Bone marrow (tissue), 2 donors: ENCODE results near the gene SLBP.

Experiments used
- DNase-seq, 2 donors: peaks; one replicate each; lab custom pipeline; 2025; lab: John Stamatoyannopoulos, UW

Gene SLBP

DNA sequence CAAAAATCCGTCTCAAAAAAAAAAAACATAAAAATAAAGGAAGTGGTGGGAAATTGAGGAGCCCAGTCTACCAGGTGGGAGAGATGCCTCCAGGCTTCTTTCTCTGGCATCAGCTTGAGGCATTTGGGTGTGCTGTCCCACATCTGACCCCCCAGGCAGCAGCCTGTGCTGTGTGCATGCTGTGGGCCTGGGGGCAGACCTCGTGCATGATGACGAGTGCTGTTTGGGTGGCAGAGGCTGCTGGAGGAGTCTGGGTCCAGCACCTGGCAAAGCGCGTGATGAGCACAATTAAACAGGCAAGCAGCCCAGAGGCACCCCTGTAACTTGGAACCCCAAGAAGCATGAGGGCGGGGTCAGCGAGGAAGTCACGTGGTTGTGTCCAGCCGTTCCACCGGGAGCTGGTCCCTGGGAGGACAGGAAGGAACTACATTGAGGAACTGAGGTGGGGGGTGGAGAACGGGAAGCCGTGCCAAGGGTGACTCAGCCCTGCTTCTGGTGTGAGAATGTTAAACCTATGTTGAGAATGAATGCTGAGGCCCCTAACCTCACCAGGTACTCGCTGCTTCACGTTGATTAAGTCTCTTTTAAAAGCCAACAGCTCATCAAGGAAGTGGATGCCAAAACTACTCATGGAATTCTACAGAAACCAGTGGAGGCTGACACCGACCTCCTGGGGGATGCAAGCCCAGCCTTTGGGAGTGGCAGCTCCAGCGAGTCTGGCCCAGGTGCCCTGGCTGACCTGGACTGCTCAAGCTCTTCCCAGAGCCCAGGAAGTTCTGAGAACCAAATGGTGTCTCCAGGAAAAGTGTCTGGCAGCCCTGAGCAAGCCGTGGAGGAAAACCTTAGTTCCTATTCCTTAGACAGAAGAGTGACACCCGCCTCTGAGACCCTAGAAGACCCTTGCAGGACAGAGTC is 15.3 kb upstream of the SLBP start:
- peak in 1 of 2 donors; percentile 90 for DNase-seq

DNA sequence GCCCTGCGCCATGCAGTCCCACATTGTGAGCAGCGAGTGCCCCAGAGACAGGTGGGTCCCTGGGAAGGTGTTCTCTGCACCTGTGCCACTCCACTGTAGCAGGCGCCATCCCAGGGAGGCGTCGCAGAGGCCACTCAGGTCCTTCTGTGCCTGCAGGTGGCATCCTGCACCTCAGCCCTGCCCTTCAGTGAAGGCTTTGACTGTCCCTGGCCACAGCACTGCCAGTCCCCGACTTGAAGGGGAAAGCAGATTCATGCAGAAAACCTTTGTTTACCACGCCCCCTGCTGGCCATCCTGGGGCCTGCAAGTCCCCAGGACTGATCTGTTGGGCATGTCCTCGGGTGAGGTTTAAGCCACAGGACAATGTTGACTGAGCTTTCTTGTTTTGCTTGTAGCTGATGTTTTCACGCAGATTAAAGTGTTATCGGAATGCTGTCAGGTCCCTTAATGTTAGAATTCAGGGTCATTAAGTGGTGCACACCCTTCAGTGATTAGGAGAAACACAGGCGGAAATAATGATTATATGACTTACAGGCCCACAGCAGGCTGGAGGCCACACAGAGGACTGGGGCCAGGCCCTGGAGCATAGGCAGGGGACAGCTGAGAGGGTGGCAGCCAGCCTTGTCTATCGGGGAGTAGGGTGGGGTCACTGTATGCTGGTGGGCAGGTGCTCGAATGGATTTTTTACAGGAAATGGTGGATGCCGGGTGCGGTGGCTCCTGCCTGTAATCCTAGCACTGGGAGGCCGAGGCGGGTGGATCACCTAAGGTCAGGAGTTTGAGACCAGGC is 14.2 kb upstream of the SLBP start:
- DNase-seq = peak; percentile 64 to 73

DNA sequence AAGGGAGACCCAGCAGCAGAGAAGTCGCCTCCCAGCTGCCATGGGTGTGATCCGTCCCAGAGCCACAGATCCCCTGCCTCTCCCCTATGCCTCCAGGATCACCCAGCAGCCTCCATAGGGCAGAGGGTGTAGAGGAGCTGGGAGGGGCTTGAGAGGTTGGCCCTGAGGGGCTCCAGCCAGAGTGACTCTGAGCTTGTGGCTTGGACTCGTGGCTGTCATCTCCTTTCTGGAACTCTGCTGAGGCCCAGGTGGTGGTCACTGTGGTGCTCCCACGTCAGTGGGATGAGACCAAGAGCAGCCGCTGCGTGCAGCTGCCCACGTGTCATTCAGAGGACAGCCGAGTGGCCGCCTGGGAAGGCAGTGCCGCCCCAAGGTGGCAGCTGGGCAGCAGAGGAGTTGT is 13.4 kb upstream of the SLBP start:
- no peak for DNase-seq

DNA sequence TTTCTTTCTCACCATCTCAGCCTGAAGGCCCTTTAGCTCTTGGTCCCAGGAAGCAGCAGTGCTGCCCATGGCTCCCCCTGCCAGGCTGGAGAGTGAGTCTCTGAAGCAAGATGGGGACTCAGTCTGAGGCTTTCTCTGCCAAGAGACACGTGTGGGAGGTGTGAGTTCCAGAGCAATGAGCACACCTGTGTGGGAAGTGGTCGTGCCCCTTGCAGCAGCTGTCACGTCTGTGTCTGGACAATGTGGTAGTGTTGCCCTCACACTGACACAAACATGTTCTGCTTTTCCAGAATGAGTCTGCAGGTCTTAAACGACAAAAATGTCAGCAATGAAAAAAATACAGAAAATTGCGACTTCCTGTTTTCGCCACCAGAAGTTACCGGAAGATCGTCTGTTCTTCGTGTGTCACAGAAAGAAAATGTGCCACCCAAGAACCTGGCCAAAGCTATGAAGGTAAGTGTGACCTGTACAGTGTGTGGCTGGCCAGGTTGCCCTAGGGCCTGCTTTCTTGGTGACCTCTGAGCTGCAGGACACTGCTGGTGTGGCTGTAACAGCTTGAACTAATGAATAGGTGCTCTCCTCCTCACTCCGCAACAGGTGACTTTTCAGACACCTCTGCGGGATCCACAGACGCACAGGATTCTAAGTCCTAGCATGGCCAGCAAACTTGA is 11.1 kb upstream of the SLBP start:
- peak; percentile 30 to 68 for DNase-seq

DNA sequence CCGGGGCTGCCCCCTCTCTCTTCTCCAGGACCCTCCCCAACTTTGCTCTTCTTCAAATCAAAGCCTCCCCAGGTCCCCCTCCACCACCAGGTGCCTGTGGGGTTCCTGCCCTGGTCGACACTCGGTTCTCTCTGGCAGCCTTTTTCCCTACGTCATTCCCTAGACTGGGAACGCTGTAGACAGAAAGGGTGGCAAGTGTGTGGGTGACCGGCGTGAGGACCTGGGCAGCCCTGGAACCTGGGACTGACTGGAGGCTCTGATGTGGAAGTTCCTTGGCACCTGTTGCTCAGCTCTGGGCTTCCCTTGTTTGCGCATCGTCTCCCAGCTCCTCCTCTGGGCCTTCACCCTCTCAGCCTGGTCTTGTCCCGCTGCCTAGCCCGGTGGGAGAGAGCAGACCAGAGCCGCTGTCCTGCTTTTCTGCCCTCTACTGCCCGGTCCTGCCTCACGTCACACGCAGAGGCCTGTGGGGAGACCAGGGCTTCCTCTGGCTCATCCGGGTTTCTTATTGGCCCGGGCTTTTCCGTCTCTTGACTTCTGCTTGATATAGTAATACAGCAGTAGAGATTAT is 10.5 kb upstream of the SLBP start:
- DNase-seq = no peak

DNA sequence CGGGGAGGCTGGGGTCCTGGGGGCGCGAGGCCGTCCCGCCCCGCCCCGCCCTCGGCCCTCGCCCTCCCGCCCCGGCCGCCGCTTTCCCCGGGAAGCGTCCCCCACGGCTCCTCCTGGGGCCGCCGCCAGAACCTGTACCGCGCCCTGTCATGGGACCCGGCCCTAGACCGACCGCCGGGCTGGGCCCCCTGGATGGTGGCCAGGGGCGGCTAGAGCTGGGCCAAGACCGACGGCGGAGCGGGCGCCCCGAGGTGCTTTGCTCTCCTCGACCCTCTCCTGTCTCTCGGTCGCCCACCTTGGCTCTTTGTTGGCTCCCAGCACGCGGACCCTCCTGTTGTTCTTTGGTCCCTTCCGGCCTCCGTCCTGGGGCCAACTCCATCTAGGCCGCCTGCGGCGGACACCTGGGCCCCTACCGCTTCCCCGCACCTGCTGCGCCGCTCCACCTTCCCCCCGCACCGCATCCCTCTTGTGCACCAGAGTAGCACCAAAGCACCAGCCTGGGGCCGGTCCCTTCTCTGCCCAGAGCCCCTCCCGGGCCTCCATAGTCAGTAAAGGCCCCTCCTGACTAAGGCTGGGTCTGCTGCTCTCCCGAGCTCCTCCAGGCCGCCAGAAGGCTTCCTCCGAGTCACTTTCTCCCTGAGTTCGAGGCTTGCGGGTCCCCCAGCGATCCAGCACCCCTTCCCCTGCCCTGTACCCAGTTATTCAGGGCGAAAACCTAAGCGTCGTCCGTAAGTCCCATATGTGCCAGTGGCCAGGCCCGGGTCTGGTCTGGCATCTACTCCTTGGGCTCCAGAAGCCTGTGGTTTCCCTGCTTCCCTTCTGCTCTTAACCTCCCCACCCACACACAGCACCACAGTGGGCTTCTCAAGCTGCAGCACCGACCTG is 9.8 kb upstream of the SLBP start:
- DNase-seq = no peak

DNA sequence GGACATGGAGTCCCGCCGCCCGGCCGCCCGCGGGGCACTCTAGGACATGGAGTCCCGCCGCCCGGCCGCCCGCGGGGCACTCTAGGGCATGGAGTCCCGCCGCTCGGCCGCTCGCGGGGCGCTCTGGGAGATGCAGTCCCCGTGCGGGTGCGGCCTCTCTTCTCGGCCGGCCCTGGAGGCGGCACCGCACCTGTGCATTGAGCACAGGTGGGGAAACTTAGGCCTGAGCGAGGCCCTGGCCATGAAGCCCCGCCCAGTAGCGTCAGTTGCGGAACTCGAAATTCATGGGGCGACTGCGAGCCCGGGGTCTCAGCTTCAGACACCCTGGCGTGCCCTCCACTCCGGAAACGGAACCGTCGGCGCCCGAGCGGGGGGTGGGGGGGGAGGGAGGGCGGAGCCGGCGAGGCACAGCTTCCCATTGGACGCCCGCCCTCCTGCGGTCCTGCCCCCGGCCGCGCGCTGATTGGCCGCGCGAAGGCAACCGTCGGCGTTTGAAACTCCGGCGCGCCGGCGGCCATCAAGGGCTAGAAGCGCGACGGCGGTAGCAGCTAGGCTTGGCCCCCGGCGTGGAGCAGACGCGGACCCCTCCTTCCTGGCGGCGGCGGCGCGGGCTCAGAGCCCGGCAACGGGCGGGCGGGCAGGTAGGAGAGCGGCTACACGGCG is 9.0 kb upstream of the SLBP start, which contains the start of the genes TACC3 and TMEM129:
TSS of gene TACC3 (plus strand) at position 519 of the 663 bp plus-strand sequence. CDS start 1,901 bp downstream, outside the sequence.
TSS of gene TMEM129 (minus strand) at position 321 of the 663 bp plus-strand sequence. CDS start 486 bp downstream, outside the sequence.
- peak; percentile 83 to 86 for DNase-seq

DNA sequence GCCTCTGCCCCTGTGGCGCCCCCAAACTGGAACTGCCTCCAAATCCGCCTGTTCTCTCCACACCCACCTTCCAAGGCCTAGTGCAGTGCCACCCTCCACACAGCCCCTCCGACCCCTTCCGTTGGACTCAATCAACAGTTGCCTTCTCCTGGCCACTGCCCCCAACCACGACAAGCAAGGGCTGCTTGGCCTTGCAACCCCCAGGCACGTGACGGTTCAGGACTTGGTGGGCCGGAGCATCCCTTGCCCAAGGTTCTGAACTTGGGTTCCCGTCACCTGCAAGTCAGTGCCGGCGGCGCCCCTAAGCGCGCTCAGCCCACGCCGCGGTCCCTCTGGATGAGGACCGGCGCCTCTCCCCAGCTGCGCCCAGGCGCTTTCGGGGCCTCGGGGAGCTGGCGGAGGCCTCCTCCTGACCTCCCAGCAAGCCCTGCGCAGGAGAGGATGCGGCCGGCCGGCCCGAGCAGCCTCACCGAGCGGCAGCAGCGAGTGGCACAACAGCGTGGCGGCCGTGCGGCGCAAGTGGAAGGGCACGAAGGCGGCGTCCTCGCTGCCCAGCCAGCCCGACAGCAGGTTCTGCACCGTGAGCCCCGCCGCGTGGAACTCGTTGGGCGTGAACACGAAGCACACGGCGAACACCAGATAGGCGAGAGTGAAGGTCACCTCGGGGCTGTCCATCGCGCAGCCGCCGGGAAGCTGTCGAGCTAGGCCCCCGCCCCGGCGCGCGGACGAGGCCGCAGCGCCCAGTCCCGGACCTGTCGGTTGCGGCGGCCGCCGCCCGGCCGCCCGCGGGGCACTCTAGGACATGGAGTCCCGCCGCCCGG is 8.3 kb upstream of the SLBP start:
- peak in 1 of 2 donors; percentile 16 for DNase-seq

DNA sequence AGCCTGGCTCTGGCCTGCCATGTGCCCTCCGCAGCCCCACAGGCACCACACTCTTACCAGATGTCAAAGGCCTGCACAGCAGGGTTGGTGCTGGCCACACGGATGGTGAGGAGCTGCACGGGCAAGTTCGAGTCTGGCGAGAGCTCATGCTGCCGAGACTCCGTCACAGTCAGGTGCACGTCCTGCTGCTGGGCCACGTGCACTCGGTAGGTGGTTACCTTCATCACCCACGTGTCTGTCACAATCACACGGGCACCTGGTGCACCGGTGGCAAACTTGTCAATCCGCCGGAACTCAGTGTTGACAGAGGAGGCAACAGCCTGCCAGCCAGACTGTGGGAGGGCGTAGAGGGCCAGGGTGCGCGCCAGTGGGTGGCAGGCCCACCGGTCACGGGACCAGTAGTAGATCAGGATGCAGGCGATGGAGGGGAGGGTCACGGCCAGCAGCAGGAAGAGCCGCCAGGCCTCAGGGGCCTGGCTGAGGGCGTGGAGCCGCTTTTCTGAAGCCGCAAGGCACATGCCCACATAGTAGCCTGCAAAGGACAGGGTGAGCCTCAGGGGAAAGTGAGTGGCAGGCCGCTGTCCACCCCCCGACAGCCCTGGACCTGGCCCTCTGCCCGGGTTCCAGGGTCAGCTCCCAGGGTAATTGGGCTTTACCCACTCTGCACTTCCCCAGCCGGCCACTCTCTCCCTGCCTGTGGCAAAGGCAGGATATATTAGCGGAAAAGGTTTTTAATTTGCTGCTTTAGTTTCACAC is 6.2 kb upstream of the SLBP start:
- DNase-seq = no peak

DNA sequence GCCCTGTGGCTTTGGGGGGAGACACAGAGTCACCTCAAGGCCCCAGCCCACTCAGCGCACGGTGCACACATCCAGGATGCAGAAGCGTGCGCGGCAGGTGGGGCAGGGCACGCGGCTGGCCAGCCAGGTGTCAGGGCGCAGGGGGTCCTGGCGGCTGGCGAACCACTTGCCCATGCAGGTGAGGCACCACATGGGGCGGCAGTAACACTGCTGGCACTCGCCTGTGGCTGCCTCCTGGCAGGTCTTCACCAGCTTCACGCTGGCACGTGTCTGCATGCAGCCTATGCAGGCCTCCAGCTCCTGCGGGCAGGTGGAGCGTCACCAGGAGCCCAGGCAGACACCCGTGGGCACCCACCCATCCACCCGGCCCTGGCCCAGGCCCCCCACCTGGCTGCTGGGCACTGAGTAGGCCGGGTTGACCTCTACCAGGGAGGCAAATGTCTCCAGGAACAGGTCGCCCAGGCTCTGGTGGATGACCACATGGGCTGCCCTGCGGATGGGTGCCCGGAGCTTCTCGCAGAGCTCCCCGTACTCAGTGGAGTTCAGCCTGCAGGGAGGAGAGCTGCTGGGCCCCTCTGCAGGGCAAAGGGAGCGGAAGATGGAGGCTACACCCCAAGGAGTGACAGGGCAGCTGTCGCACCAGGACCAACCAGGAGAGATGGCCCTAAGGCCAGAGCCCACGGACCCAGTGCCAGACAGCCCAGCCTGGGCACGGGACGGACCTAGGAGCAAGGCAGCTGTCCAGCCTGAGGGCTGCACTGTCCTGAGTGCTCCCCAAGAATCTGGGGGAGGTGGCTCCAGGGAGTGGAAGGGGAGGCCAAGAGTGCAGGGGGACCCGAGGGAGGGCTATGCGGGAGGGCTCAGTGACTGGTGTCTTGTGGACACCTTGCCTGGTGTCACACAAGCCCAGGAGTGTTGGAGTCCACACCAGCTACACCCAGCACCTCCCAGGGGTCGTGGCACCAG is 5.3 kb upstream of the SLBP start:
- no peak for DNase-seq

DNA sequence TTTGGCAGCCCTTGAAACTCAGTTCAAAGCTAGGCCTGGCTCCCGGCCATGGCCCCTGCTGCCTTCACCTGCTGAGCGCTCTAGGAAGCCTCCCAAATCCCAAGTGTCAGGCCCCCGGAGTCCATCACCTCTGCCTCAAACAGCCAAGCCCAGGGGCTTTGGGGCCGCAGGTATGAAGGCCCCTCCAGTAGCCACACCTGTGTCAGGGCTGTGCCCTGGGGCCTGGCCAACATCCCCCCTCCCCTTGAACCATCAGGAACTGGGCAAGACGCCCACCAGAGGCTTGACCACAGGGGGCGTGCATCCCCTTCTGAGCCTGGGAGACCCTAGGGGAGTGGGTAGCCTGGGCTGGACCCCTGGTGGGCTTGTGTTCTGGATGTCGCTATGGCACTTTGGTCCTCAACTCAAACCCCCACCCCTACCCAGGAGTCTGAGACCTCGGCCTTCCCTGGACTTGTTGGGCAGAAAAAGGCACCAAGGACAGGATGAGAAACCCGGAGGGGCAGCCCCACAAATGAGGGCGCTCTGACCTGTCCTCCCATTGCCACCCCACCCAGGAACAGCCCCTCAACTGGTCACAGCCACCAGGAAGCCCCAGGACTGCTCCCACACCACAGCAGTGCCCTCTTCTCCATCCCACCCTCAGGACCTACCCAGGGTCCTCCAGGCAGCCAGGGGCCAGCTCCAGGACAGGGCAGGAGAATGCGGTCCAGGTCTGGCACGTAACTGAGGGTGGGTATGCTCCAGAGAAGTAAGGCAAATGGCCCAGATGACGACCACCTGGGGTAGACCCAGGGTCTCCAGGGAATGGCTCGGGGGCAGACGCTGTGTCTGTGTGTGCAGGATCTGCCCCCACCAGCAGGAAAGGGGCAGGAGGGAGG is 4.2 kb upstream of the SLBP start:
- no peak for DNase-seq

DNA sequence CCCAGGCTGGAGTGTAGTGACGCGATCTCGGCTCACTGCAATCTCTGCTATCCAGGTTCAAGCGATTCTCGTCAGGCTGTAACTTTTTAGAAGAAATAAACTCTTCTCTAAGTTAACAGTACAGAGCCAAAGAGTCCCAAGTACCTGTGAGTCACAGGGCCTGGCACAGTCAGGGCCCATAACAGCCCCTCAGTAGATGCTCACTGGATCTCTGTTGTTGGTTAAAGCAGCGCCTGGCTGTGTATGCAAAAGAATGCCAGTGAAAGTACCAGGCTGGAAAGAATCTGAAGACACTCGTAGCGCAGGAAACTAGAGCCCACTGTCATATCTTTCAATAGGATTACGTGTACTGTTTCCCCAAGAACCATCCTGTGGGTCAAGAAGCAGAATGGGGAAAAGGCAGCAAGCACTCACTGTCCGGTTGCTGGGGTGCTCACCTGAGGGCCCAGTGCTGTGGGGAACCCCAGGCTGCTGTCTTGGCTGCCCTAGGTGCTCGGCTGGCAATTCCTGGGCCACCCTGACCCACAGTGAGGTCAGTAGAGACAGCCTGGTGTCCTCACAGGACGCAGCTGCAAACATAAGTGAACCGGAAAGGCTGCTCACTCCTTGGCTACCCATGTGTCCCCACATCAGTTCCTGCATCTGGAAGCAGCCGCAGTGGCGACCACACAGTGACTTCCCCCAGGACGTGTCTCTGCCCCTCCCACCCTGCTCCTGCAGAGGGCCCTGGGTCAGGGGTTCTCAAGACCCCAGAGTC is 3.1 kb upstream of the SLBP start:
- DNase-seq = peak in 1 of 2 donors; percentile 52

DNA sequence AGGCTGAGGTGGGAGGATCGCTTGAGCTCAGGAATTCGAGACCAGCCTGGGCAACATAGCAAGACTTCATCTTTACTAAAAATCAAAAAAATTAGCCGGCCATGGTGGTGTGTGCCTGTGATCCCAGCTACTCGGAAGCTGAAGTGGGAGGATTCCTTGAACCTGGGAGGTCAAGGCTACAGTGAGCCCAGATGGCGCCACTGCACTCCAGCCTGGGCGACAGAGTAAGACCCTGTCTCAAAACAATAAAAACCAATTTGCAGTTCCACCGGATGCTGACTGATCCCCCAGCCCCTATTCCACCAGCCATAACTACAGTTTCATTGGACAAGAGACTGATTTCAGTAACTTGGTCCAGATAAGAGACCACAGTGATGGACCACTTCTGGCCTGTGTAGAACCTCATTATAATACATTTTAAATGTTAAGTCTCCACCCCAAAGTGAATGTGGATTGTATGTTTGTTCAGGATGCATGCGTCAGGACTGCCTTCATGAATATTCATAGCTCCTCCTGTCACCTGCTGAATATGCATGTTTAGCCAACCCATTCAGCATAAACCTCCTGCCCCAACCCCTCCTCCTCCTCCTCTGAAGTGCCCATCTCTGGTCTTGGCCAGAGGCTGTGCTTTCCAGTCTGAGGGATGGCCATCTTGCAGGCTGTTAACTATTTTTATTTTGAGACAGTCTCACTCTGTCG is 2.3 kb upstream of the SLBP start:
- DNase-seq = no peak

DNA sequence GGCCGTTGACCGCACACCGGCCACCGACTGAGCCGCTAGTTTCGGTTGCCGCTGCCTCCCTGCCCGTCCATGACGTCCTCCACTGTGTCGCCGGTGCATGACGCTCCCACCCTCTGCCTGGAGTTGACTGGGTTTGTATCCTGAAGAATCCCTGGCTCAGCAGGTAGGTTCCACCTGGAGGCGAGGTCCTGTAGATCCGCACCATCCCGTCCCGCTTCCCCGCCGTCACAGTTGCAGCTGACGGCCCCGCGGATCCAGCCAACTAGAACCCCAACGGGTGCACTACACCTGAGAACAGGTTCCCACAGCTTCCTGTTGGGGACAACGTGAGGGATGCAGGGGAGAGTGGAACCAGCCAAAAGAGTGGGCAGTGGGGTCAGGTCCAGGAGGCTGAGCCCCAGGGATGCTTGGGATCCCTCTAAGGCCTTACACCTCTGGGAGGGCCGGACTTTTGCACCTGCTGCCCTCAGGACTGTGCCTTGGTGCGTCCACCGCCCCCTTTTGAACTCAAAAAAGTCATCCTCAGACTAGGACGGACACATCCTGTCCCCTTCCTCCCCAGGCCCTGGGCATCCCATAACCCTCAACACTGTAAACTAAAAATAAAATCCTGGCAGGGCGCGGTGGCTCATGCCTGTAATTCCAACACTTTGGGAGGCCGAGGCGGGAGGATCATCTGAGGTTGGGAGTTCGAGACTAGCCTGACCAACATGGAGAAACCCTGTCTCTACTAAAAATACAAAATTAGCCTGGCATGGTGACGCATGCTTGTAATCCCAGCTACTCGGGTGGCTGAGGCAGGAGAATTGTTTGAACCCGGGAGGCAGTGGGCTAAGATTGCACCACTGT is 1.1 kb upstream of the SLBP start:
- no peak for DNase-seq
